Endometrium (tissue), 2 donors: ENCODE measurements around the gene PPP6R2.

ENCODE experiments used
- FAIRE-seq: peaks from 2 replicates; lab custom pipeline; 2012; peaks lifted over from hg19 to GRCh38; lab: Jason Lieb, UNC
- donor health status: control.
- donor health status: control.

Gene PPP6R2

DNA sequence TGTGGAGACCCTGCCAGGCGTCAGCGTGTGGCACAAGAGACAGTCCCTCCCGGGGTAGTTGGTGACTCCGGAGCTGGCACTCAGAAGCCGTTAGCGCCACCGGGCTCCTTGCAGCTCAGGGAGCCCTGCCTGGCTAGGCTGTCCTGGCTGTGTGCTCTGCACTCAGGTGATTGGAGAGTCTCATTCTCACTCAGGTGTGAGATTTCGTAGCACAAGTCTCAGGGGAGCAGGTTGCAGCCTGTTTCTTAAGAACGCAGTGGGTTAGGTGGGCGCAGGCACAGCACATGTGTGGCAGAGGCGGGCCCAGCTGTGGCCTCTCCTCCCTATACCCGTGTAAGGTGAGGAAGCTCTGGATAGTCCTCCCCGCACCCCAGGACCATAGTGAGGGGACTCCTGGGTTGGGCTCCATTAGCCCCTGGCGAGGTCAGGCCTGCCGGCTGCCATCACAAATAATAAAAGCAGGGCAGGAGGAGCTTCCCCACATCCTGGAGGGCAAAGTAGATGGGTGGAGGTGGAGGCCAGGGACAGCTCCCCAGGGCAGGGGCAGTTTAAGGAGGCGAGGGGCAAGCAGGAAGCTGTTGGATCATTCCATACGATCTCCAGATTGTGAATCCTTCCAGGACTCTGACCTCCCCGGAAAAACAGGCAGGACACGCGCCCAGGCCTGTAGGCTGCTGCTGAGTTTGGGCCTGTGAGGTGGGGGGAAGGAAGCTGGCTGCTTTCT is 92.3 kb downstream of the PPP6R2 start:
- FAIRE-seq: no peak

DNA sequence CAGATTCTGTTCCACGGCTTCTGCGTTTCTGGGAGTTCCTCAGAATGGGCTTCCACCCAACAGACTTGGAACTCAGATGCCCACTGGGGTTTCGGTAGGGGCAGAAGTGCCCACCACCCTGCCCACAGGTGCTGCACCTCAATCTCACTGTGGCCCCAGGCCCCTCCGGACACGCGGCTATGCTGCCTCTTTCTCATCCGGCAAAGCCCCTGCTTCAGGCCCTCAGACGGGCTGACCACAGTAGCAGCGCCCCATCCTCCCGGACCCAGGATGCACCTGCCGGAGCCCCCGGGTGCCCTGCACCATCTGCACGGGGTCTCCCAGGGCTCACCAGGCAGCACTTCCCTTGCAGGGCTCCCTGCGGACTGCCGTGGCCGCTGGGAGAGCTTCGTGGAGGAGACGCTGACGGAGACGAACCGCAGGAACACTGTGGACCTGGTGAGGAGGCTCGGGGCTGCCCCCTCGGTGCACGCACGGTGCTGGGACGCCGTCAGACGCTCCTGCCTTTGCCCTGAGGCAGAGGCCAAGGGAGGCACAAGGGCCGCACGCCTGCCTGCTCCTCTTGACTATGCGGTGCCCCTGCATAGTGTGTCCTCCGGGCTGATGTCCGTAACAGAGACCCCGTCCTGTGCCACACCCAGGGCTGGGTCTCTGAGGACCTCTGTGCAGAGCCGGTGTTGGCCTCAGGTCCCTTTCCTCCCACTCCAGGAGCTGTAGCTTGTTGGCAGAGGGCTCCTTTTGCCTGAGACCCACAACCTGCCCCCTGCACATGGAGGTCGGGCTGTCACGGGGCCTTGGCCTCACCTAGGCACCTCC is 93.1 kb downstream of the PPP6R2 start:
- no peak for FAIRE-seq

DNA sequence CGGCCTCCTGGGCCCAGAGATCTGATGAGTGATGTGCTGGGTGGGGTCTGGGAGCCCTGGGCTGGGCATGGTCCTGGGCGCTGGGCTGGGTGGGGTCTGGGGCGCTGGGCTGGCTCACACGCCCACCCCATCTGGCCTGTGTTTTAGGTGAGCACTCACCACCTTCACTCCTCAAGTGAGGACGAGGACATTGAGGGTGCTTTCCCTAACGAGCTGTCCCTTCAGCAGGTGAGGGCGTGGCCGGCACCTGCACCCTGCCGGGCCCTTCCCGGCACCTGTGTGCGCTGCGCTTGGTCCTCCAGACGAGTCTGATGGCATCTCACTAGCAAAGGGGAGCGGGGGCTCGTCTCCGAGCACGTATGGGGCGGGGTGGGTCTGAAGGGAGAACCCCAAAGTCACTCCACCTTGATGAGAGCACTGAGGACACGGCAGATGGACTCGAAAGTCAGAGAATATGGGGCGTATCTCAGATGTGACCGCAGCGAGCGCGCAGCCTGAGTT is 93.8 kb downstream of the PPP6R2 start:
- FAIRE-seq: no peak

GRCh38 chr22:50437511-50438304 is 94.6 kb downstream of the PPP6R2 start:
- FAIRE-seq: no peak

- no peak for FAIRE-seq
Measured at GRCh38 chr22:50438305-50439275, 95.5 kb downstream of the PPP6R2 start.

- no peak for FAIRE-seq
Measured at GRCh38 chr22:50439314-50439870, 96.3 kb downstream of the PPP6R2 start.

DNA sequence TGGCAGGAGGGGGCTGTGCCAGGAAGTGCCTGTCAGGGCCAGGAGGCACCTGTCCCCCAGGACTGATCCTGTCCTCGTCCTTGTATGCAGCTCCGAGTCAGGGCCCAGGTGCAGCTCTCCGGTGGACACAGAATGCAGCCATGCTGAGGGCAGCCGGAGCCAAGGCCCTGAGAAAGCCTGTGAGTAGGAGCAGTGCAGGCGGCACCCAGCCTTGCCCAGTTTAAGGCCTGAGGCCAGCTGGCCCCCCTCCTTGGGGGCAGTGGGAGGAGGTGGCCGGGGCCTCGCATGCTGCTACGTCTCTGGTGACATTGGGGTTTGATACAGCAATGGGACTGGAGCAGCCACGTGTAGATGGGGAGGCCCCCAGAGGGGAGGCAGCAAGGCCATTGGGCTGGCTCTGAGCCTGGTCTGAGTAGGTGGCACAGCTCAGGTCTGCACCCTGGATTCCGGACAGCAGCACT is 96.8 kb downstream of the PPP6R2 start:
- FAIRE-seq: no peak

- no peak for FAIRE-seq
Measured at GRCh38 chr22:50440544-50441249, 97.6 kb downstream of the PPP6R2 start.

- FAIRE-seq: no peak
Measured at GRCh38 chr22:50441428-50441993, 98.4 kb downstream of the PPP6R2 start.

DNA sequence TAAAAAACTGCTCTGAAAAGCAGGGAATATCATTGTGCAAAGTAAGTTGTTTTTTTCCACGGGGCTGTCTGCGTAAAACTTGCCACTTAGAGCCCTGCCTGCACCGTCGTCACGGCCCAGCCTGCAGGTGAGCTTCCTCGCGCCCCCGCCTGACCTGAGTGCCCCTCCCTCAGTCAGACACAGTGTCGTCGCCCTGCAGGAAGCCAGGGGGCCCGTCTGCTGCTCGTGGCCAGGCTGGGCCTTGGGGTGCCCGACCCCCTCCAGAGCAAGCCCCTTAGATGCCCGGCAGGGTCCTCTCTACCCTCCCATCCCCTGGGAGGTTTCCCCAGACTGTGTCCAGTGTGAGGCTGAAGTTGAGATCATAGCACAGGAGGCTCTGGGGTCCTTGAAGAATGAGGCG is 100.1 kb downstream of the PPP6R2 start:
- FAIRE-seq: no peak

- FAIRE-seq: no peak
Measured at GRCh38 chr22:50443801-50444625, 100.9 kb downstream of the PPP6R2 start.

DNA sequence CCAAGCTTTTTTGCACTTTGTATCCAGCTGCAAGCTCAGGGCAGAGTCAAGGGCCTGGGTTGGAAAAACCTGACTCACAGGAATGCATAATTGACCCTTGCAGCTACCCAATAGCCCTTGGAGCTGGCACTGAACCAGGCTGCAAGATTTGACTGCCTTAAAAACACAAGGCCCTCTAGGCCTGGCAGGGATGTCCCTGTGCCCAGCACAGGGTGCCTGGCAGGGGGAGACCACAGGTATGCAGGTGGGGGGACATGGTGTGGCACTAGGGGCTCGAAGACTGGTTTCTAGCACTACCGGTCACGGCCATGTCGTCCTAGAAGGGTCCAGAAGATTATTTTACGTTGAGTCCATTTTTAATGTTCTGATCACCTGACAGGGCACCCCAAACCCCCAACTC is 101.5 kb downstream of the PPP6R2 start:
- no peak for FAIRE-seq

GRCh38 chr22:50445071-50445879 is 102.1 kb downstream of the PPP6R2 start:
- no peak for FAIRE-seq

DNA sequence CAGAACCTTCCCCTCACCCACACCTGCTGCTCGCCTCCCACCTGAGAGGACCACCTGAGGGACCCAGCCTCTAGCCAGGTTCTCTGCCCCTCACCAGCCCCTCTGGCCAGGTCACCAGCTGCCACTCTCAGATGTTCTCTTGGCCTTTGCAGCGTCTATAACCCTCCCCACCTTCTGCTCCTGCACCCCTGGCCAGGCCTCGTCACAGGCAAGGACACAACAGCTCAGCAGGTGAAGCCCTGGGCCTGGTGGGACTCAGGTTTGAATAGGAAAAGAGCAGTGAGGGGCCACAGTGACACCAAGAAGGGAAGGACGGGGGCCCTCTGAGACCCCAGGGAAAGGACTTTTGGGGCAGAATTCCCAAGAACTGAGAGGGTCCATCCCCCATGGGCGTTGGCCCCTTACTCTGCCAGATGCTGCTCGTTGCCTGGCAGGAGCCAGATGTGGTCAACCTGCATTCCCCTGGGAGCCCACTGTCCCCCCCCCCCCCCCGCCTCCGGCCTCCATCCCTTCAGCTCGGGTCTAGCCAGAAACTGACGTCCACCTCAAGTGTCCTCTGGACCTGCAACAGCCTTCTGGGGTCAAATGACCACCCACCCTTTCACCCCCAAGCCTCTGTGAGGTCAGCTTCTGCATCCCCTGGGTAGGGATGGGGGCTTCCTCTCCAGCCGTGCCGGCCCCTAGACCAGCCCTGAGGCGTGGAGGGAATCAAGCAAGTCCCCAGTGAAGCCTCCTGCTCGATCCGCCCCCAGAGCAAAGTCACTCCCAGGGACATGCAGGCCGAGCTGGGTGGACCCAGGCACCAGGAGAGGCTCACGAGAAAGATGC is 103.0 kb downstream of the PPP6R2 start:
- FAIRE-seq: no peak

DNA sequence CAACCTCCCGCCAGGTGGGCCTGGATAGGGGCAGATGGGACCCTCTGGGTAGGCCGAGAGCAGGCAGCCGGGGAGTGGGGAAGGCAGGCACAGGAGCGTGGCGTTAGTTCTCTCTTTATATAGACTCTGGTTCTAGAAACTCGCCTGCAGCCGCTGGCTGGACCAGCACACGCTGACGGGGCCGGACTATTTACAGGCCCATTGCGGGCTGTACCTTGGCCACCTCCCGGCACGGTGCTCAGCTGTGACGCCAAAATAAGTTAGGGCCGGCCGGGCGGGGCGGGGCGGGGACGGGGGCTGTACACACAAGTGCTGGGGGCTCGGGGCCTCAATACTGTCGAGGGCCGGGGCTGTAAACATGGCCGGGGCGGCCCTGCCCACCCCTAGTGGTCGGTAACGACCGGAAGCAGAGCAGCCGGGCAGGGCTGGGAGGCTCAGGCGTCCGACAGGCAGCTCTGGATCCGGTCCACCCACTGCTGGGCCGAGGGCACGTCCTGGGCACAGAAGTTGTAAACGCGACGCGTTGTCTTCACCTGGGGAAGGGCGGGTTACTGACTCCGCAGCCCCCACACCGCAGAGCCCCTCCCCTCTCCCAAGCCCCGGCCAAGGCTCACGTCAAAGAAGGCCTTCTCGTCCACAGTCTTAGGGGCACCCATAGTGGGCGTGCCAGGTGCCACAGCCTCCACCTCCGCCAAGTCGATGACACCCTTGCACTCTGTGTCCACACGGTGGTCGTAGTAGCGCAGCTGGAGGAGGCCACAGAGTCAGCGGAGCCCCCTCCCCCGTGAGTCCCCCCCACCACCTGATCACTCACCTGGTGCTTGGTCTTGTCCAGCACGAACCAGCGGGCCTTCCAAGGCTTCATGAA is 103.8 kb downstream of the PPP6R2 start:
- no peak for FAIRE-seq
